ENCODE results near the gene CCDC186.

Gene CCDC186

DNA sequence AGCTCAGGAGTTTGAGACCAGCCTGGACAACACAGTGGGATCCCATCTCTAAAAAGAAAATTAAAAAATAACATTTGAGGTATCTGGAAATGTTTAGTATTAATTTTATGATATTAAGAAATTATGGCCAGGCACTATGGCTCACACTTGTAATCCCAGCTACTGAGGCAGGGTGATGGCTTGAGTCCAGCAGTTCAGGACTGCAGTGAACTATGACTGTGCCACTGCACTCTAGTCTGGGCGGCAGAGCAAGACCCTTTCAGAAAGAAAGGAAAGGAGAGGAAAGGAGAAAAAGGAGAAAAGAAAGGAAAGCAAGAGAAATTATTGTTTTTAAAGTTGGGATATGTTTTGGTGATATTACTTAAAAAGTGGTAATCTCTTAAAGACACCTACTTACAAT, 2.5 kb upstream of the CCDC186 start:
- H3K4me3 ChIP-seq (ENCODE audit: low read depth, low read length) = no peak overlapping the region
- no peak for TF ChIP-seq CTCF (IDR thresholded peaks at IDR 0.05; ENCODE audit: low read depth, low read length)

- H3K4me3 ChIP-seq (ENCODE audit: low read depth, low read length) = no peak overlapping the region
- no peak for TF ChIP-seq CTCF (IDR thresholded peaks at IDR 0.05; ENCODE audit: low read depth, low read length)
Measured at GRCh38 chr10:114175667-114176066, 1.7 kb upstream of the CCDC186 start.

DNA sequence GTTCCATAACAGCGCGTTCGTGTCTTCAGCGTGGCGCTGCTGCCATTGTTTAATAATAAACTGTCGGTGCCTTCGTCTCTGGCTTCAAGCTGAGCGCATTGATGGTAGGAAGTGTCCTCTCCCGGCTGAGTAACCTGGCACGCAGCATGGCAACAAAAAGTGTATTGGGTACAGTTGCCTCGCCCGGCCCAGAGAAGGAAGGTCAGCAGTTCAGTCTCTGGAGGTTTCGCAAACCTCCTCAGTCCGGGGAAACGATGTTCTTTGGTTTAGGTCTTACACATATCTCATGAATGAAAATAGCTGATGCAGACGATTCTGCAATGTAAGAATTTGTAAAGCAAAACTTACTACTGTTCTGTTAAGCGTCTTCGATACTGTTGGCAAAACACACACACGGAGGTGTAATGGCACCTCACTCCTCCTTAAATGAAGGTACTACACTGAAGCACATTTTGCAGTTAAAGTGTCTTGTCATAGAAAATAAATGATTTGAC, 739 bp upstream of the CCDC186 start:
- H3K4me3 ChIP-seq (ENCODE audit: low read depth, low read length) = peak overlapping the region; percentile 86
- no peak for TF ChIP-seq CTCF (IDR thresholded peaks at IDR 0.05; ENCODE audit: low read depth, low read length)

- H3K4me3 ChIP-seq (ENCODE audit: low read depth, low read length) = peak overlapping the region; percentile 86
- no peak for TF ChIP-seq CTCF (IDR thresholded peaks at IDR 0.05; ENCODE audit: low read depth, low read length)
Measured at GRCh38 chr10:114173603-114173920, 441 bp downstream of the CCDC186 start.

- TF ChIP-seq CTCF (IDR thresholded peaks at IDR 0.05; ENCODE audit: low read depth, low read length) = no peak
- peak overlapping the region; percentile 86 for H3K4me3 ChIP-seq (ENCODE audit: low read depth, low read length)
Measured at GRCh38 chr10:114172776-114173602, 1.0 kb downstream of the CCDC186 start.

DNA sequence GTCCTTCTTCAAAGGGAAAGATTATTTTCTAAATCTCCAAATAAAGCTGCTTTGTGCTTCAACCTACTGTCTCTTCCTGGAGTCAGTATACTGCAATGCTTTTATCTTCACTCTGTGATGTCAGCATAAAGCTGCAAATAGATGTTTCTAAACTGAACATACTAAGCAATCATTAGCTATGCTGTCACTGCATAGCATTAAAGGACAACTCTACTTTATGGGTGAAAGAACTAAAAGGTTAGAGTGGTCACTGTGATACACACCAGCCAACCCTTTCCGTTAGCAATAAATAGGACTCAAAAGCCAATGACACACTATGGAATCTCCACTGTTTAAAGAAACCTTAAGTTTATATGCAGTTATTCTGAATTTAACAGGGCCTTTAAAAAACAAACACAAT, 1.8 kb downstream of the CCDC186 start:
- peak overlapping the region; percentile 86 for H3K4me3 ChIP-seq (ENCODE audit: low read depth, low read length)
- no peak for TF ChIP-seq CTCF (IDR thresholded peaks at IDR 0.05; ENCODE audit: low read depth, low read length)

DNA sequence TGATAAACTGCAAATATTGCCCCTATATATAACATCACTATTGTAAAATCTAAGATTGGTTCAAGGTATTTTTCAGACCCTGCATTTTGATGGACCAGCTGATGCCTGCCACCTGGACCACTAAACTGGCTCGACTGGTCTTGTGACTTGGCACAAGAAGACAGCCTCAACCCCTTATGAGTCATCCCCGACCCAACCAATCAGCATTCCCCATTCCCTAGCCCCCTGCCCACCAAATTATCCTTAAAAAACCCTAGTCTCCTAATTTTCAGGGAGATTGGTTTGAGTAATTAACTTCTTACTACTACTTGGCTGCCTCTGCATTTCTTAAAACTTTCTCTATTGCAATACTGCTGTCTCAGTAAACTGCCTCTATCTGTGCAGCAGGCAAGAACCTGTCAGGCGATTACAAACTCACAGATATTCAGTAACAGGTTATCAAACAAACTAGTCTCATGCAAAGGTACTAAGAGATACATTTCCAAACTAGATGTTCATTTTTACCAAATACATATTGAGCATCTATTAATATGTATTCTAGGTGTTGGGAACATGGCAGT, 5.5 kb downstream of the CCDC186 start:
- no peak for TF ChIP-seq CTCF (IDR thresholded peaks at IDR 0.05; ENCODE audit: low read depth, low read length)

More for the DNA sequence above, 5.5 kb downstream of the CCDC186 start:
- no peak overlapping the region for H3K4me3 ChIP-seq (ENCODE audit: low read depth, low read length)

Data from WI38 (cell line).